Transverse colon (tissue), 3 donors: ENCODE measurements around the gene SPACA6.

ENCODE experiments used
- CTCF ChIP-seq, 5 experiments: fragments of 200-600 bp in 3 of 5; fragments of 450-650 bp in 2 of 5; sonication (generic) in 3 of 5; IDR thresholded peaks; 1 replicate in 2 of 5; 2 replicates in 3 of 5; pipeline ENCODE4 v1.5.1; 2016 to 2017; ENCODE audit warnings: antibody characterized with exemption in 5 of 5, inconsistent platforms in 3 of 5, mild to moderate bottlenecking in 2 of 5, moderate library complexity in 1 of 5
- EP300 ChIP-seq: sonication (generic); formaldehyde crosslinking; IDR thresholded peaks from one replicate; pipeline ENCODE4 v1.6.1; 2017; ENCODE audit warnings: antibody characterized with exemption, low read depth
- POLR2A ChIP-seq: fragments of 450-650 bp; IDR thresholded peaks from one replicate; pipeline ENCODE4 v1.6.1; 2016; ENCODE audit warnings: antibody characterized with exemption, mild to moderate bottlenecking, moderate library complexity

GRCh38 chr19:51699170-51699569 lies 6.0 kb downstream of the SPACA6 start:
- TF ChIP-seq EP300 (no peak), POLR2A (no peak), CTCF (IDR thresholded peaks at IDR 0.05) (no peak)
